Skeletal muscle cell (primary cell): ENCODE data around the gene ORAI1.
"Not testable (repeated sequence)": the region's sequence is repeated elsewhere in the genome, so short reads cannot be mapped to it uniquely, and the experiment has no call there.

ENCODE experiments used
- DNase-seq: peaks from one replicate; pipeline ENCODE4 v3.0.0-alpha.2; 2010; ENCODE audit warnings: low read depth
- H3K4me3 ChIP-seq: 2 replicates; pipeline ENCODE4 v1.5.1; 2011; ENCODE audit warnings: low read depth, mild to moderate bottlenecking, control low read depth, low read length, moderate library complexity

ORAI1 gene

GRCh38 chr12:121637231-121637914 lies 11.0 kb downstream of the ORAI1 start:
- no peak overlapping the region for H3K4me3 ChIP-seq
- no peak for DNase-seq

GRCh38 chr12:121638298-121639202 lies 12.2 kb downstream of the ORAI1 start:
- no peak overlapping the region for H3K4me3 ChIP-seq
- no peak for DNase-seq

GRCh38 chr12:121641343-121641630 lies 15.0 kb downstream of the ORAI1 start:
- DNase-seq = no peak
- H3K4me3 ChIP-seq = no peak overlapping the region

GRCh38 chr12:121648458-121649028 lies 22.2 kb downstream of the ORAI1 start:
- H3K4me3 ChIP-seq = no peak overlapping the region
- DNase-seq = no peak

GRCh38 chr12:121649322-121649721 lies 23.0 kb downstream of the ORAI1 start:
- H3K4me3 ChIP-seq = no peak overlapping the region
- no peak for DNase-seq

- DNase-seq = no peak
- H3K4me3 ChIP-seq = no peak overlapping the region
Observed at GRCh38 chr12:121649819-121650353, 23.6 kb downstream of the ORAI1 start.

GRCh38 chr12:121651320-121651719 lies 25.0 kb downstream of the ORAI1 start:
- H3K4me3 ChIP-seq = no peak overlapping the region
- DNase-seq = no peak

GRCh38 chr12:121652767-121653497 lies 26.6 kb downstream of the ORAI1 start:
- DNase-seq = no peak
- no peak overlapping the region for H3K4me3 ChIP-seq

- H3K4me3 ChIP-seq = no peak overlapping the region
- DNase-seq = no peak
Observed at GRCh38 chr12:121653999-121654398, 27.7 kb downstream of the ORAI1 start.

- H3K4me3 ChIP-seq = no peak overlapping the region
- DNase-seq = no peak
Observed at GRCh38 chr12:121656122-121656521, 29.8 kb downstream of the ORAI1 start.

- no peak for DNase-seq
- H3K4me3 ChIP-seq = no peak overlapping the region
Observed at GRCh38 chr12:121657305-121658008, 31.1 kb downstream of the ORAI1 start.

- not testable (repeated sequence) for DNase-seq, H3K4me3 ChIP-seq
Observed at GRCh38 chr12:121661353-121662105, 35.2 kb downstream of the ORAI1 start.

GRCh38 chr12:121663610-121663929 lies 37.2 kb downstream of the ORAI1 start:
- no peak for DNase-seq
- H3K4me3 ChIP-seq = no peak overlapping the region

GRCh38 chr12:121666829-121667228 lies 40.5 kb downstream of the ORAI1 start:
- H3K4me3 ChIP-seq, DNase-seq: not testable (repeated sequence)

GRCh38 chr12:121668750-121669520 lies 42.6 kb downstream of the ORAI1 start:
- no peak overlapping the region for H3K4me3 ChIP-seq
- no peak for DNase-seq

GRCh38 chr12:121669521-121669900 lies 43.2 kb downstream of the ORAI1 start, which contains the start of gene MORN3:
Gene MORN3, minus strand, starts transcription at chr12:121669654. Its CDS starts 171 bp downstream, at chr12:121669483.
- no peak within 1 kb of the TSS for H3K4me3 ChIP-seq
- DNase-seq = no peak

GRCh38 chr12:121673013-121673511 lies 46.7 kb downstream of the ORAI1 start:
- no peak for DNase-seq
- H3K4me3 ChIP-seq = no peak overlapping the region

- no peak overlapping the region for H3K4me3 ChIP-seq
Observed at GRCh38 chr12:121676190-121676589, 49.9 kb downstream of the ORAI1 start.

More at GRCh38 chr12:121676190-121676589, 49.9 kb downstream of the ORAI1 start:
- no peak for DNase-seq
